Dedifferentiated amniotic fluid mesenchymal stem cell (primary cell): ENCODE measurements around the gene PTPRG.
"Not testable (repeated sequence)": the region's sequence is repeated elsewhere in the genome, so short reads cannot be mapped to it uniquely, and the experiment has no call there.

ENCODE experiments used
- DNase-seq: peaks from one replicate; pipeline ENCODE4 v3.0.0-alpha.2; 2016; ENCODE audit errors: extremely low spot score

The PTPRG gene

GRCh38 chr3:61685755-61686154 is 124.4 kb downstream of the PTPRG start:
- no peak for DNase-seq

DNA sequence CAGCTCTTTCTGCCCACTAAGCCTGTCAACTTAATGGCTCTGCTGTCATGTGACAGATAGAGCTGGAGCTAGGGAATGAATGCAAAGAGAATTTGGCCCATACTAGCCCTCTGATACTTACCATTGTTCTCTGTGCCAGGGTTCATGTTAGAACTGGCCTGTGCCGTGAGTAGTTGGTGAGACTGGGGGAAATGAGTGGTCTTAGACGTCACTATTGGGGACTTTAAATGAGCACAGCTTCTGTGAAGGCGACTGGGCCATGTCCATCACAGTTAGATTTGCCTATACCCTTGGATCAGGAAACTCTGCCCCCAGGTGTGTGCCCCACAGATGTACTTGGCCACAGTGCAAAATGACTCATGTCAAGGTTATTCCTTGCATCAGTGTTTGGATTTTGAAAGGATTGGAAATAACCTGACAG is 124.9 kb downstream of the PTPRG start:
- DNase-seq = no peak

GRCh38 chr3:61687206-61687605 is 125.8 kb downstream of the PTPRG start:
- DNase-seq = no peak

DNA sequence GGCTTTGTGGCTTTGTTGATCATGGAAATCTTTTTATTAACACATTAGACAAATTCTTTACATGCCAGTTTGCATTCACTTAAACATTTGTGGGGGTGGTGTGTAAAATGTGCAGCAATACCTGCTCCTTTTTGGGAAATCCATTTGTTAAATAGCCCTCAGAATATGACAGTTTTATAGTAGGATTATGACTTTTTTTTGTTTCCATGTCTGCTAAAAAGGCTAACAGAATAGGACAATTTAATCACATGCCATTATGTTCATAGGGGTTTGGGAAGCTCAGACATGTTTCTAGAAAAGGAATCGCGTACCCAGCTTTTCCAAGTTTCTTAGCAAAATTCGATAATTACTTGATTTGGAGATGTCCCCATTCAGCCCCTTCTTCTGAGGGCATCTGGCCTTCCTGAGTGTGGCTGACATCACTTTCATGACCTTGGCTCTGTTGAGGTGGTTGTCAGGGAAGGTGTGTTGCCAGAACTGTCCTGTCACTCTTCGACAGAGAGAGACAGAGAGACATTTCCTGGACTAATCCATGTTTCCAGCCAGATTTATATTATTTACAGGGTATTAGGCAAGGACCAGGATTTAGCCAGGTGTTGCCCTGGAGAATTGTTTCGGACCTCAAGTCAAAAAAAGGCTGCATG is 126.4 kb downstream of the PTPRG start:
- no peak for DNase-seq

DNA sequence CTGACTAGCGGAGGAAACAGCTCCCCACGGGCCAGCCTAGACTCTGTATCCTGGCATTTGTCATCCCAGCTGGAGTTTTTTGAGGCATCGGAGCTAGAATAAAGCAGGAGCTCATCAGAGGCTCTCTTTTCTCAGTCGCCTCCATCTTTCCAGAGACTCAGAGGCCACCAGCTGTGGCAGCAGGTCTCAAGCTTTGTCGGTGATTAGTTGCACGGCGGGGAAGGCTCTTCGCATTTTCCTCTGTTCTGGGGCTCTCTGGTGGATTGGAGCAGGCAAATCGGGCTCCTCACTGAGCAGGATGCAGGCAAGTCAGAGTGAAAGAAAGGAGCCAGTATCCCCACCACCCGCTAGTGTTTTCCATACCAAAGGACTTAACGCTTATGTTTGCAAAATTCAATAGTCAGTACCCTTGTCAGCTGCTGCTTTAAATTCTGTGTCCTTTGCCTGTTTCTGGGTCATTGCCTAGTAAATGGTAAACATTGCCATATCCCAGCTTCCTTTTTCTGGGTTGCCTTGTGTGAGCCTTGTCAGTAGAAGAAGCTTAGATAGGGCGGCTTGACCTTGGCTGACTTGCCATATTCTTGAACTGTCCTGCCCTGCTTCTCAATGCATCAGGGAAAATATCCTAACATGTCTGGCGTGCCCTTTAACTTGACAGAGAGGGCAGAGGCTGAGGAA is 127.1 kb downstream of the PTPRG start:
- DNase-seq = no peak

DNA sequence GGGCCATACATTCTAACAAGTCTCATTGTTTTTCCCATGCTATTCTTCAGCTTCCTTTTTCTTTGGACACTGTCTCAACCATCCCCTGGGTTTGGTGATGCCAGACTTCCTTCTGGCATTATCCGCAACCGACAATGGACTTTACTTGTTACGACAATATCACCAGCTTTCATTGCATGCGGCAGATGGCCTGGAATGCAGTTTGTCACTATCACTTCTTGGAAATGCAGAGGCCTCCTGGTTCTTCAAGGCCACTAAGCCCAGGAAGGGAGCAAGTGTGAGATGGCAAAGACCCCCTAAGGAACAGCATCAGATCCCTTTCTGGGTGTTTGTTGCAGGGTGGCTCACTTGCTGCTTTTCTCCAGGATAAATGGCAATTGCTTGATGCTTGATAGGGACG is 128.6 kb downstream of the PTPRG start:
- DNase-seq = no peak

- DNase-seq = no peak
Observed at GRCh38 chr3:61691466-61691865, 130.1 kb downstream of the PTPRG start.

DNA sequence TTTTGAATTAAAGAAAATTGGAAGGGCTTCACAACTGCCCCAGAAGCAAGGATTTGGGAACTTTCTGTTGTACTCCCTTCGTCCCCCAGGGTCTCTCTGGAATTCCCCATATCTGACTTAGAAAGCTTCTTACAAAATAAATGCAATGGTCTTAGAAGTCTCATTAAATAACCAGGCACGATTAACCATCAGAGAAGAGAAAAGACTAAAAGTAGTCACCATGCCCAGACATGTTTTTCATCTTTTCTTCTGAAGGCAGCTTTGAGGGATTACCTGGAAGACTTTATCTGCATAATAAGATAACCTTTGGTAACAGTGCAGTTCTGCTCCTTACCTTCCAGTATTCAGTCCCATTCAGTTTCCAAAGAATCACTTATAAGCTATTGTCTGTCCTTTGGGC is 135.9 kb downstream of the PTPRG start:
- no peak for DNase-seq

GRCh38 chr3:61698278-61699072 is 137.1 kb downstream of the PTPRG start:
- not testable (repeated sequence) for DNase-seq

GRCh38 chr3:61699622-61700021 is 138.3 kb downstream of the PTPRG start:
- DNase-seq = no peak

GRCh38 chr3:61701011-61701410 is 139.6 kb downstream of the PTPRG start:
- no peak for DNase-seq

DNA sequence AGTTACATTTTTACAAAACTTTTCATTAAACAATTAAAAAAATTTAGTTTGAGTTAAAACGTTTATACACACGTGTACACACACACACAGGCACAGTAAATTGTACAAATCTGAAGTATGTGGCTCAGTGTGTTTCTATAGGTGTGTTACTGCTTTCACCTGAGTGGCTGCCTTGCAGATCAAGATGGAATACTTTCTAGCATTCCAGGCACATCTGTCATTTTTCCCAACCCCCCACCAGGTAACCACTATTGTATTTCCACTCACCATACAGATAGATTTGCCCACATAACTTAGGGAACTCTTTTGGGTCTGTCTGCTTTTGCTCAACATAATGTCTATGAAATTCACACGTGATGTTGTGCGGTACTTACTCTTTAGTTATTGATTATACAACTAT is 141.1 kb downstream of the PTPRG start:
- DNase-seq = no peak

DNA sequence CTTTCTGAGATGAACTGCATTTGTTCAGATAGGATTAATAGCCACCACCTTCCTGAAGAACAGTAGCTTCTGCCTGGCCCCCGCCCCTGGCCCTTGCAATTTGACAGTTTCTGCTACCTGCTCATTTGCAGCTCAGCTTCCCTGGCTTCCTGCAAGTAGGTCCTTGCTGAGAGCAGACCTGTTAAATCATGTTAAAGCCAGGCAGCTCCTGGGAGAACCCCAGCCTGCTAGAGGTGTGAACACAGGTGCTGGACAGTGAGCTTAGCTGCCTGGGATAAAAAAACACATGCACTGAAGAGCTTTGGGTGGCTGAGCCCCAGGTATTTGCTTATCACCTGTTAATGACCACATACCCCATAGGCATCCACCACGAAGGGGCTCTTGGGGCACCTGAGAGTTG is 143.4 kb downstream of the PTPRG start:
- DNase-seq = no peak

DNA sequence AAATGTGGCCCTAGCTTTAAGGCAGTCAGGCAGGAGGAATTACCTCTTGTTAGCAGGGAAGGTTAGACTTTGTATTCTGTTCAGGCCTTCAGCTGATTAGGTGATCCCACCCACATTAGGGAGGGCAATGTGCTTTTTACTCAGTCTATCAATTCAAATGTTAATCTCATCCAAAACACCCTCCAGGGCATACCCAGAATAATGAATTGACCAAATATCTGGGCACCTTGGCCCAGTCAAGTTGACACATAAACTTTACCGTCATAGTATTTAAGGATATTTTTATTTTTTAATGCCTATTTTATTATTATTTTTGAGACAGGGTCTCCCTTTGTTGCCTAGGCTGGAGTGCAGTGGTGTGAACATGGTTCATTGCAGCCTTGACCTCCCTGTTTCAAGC is 146.1 kb downstream of the PTPRG start:
- no peak for DNase-seq

DNA sequence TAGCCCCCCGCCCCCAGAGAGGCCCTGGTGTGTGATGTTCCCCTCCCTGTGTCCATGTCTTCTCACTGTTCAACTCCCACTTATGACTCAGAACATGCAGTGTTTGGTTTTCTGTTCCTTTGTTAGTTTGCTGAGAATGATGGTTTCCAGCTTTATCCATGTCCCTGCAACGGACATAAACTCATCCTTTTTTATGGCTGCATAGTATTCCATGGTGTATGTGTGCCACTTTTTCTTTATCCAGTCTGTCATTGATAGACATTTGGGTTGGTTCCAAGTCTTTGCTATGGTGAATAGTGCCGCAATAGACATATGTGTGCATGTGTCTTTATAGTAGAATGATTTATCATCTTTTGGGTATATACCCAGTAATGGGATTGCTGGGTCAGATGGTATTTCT is 149.5 kb downstream of the PTPRG start:
- not testable (repeated sequence) for DNase-seq

GRCh38 chr3:61714225-61714624 is 152.9 kb downstream of the PTPRG start:
- no peak for DNase-seq

DNA sequence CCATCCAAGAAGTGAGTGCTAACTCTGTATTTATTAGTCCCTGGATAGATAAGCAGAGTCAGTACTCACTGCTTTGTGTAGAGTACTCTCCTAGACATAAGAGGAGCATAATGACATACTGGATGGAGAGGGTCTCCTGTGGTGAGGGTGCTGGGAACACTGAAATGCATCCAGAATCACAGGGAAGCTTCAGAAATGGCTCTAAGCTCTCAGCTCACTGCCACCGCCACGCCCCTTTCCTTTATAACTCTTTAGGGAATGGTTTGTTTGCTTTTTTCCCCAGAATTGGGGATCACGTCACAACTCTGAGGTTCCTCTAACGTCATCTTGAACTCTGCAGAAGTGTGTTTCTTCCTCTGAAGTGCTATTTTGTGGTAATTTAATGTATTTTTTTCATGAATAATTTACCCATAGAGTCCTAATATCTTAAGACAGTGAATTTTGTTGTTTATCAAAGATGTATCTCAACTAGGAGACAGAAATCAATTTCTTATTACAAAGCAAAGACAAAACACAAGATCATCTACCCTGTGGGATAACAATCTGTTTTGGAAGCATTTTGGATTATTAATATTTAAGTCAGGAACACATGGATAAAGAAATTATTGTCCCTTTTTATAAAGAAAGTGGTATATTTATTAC is 154.6 kb downstream of the PTPRG start:
- no peak for DNase-seq

DNA sequence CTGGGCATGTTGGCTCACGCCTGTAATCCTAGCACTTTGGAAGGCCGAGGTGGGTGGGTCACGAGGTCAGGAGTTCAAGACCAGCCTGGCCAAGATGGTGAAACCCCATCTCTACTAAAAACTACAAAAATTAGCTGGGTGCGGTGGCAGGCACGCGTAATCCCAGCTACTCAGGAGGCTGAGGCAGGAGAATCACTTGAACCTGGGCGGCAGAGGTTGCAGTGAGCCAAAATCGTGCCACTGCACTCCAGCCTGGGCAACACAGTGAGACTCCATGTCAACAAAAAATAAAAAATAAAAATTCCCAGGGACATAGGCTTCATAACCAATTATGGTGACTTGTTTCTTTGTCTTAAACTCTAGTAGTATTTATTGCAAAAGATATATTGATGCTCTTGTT is 155.3 kb downstream of the PTPRG start:
- DNase-seq = not testable (repeated sequence)

DNA sequence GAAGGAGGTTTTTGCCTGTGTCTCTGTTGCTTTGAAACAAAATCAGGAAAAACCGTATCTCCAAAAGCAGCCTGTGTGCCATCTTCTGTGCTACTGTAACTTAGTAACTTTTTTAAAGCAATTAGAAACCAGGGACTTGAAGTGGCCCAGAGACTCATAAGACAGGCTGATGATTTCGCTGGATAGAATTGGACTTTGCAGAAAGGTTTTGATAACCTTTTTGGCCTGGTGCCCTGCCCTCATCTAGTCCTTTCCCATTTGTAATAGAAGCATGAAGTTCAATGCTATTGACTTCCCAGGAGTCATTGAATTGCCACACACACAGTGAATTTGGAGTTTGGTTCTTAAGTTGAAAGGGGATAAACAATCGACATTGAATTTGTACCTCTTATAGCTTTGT is 157.2 kb downstream of the PTPRG start:
- DNase-seq = no peak

DNA sequence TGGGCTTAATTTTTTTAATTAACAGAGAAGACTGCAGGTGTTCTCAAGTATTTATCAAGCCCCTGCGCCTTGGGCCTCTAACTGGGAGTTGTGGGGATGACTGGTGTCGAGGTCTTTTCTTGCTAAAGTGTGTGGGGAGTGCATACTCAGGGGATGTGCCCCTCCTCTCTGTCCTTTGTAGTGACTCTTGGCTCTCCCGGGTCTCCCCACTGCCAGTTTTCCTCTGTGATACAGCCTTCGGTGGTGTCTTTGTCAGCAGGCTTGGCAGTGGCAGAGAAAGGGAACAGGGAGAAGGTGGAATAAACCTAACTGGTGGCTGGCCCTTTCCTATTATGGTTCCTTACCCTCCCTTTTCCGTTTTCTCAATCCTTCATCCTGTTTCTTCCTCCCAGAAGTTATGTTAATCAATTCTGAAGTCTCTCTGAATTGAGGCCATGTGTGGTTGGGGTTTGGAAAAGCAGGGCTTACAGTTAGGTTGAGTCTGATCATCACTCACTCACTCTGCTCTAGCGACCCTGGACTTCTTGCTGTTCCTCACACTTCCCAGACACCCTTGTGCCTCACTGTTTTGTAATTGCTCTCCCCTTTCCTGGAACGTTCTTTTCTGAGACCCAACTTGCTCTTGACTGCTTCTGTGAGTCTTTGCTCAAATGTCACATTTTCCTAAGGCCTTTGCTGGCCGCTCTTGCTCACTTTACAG is 158.1 kb downstream of the PTPRG start:
- DNase-seq = no peak

GRCh38 chr3:61723038-61723437 is 161.7 kb downstream of the PTPRG start:
- no peak for DNase-seq

- no peak for DNase-seq
Observed at GRCh38 chr3:61724183-61724582, 162.8 kb downstream of the PTPRG start.
